Effector memory CD4-positive, alpha-beta T cell (primary cell): Measurements from ENCODE around the gene NPTN.

ENCODE experiments used
- DNase-seq, 3 donors: peaks; one replicate each; pipeline ENCODE4 v3.0.0-alpha.2; 2020
- H3K27ac ChIP-seq: 2 replicates; pipeline ENCODE4 v1.7.0; 2013; ENCODE audit warnings: mild to moderate bottlenecking, low read length, moderate library complexity; ENCODE audit not compliant: insufficient read depth, poor library complexity, severe bottlenecking
- H3K27me3 ChIP-seq: replicated peaks from 2 replicates; pipeline ENCODE4 v1.7.0; 2013; ENCODE audit warnings: mild to moderate bottlenecking, low read length; ENCODE audit not compliant: insufficient read depth, control insufficient read depth, poor library complexity, severe bottlenecking
- H3K36me3 ChIP-seq: 2 replicates; pipeline ENCODE4 v1.7.0; 2013; ENCODE audit warnings: mild to moderate bottlenecking, low read length, moderate library complexity; ENCODE audit not compliant: control insufficient read depth, insufficient read depth
- H3K4me1 ChIP-seq: 2 replicates; pipeline ENCODE4 v1.7.0; 2013; ENCODE audit warnings: low read length, mild to moderate bottlenecking; ENCODE audit not compliant: control insufficient read depth, insufficient read depth, poor library complexity, severe bottlenecking
- H3K4me3 ChIP-seq: 2 replicates; pipeline ENCODE4 v1.7.0; 2013; ENCODE audit warnings: low read length, low read depth, mild to moderate bottlenecking; ENCODE audit not compliant: insufficient read depth, poor library complexity, severe bottlenecking
- H3K9me3 ChIP-seq: 2 replicates; pipeline ENCODE4 v1.7.0; 2013; ENCODE audit warnings: mild to moderate bottlenecking, low read length, moderate library complexity; ENCODE audit not compliant: control insufficient read depth

Gene NPTN

GRCh38 chr15:73538123-73538522 lies 95.1 kb downstream of the NPTN start:
- DNase-seq = no peak
- no peaks in the 10 kb centered on the region for H3K27me3 ChIP-seq
- no peak overlapping the region for H3K27ac ChIP-seq
- no peaks in the 10 kb centered on the region for H3K9me3 ChIP-seq
- H3K36me3 ChIP-seq = no peaks in the 10 kb centered on the region
- H3K4me3 ChIP-seq = no peak overlapping the region
- no peaks in the 10 kb centered on the region for H3K4me1 ChIP-seq

- DNase-seq = no peak
- no peaks in the 10 kb centered on the region for H3K4me1 ChIP-seq
- H3K4me3 ChIP-seq = no peak overlapping the region
- no peaks in the 10 kb centered on the region for H3K36me3 ChIP-seq
- H3K9me3 ChIP-seq = no peaks in the 10 kb centered on the region
- no peak overlapping the region for H3K27ac ChIP-seq
- H3K27me3 ChIP-seq = no peaks in the 10 kb centered on the region
These were observed 102.5 kb downstream of the NPTN start for GRCh38 chr15:73530649-73531048.

DNA sequence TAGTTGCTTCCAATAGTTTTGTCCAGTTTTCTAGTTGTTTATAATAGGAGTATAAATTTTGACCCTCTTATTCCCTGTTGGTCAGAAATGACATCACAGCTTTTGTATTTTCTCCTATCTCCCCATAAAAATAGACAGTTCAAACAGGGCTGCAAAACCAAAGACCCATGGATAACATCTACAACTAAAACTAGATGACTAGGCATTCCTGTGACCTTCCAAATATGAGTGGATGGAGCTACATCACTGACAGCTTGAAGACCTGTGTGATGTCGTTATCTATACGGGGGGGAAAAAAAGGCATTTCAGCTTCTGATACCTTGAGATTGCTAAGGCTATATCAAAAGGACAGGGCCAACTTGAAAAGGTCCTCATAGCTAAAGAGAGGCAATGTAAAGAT lies 105.6 kb downstream of the NPTN start:
- Histone ChIP-seq H3K4me3 (no peak overlapping the region), H3K27ac (no peak overlapping the region), H3K36me3 (no peaks in the 10 kb centered on the region), H3K4me1 (no peaks in the 10 kb centered on the region), H3K27me3 (no peaks in the 10 kb centered on the region), H3K9me3 (no peaks in the 10 kb centered on the region)
- no peak for DNase-seq

DNA sequence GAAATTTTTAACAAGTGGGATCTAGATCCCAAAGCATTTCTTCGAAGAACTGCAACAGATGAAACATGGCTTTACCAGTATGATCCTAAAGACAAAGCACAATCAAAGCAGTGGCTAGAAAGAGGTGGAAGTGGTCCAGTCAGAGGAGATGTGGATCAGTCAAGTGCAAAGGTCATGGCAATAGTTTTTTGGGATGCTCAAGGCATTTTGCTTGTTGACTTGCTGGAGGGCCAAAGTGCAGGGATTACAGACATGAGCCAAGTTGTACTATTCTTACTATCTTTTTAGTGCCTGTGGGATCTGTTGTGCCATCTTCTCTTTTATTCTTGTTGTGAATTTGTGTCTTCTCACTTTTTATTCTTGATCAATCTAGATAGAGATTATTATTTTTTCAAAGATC lies 108.3 kb downstream of the NPTN start:
- DNase-seq = no peak
- Histone ChIP-seq H3K9me3 (no peaks in the 10 kb centered on the region), H3K27me3 (no peaks in the 10 kb centered on the region), H3K36me3 (no peaks in the 10 kb centered on the region), H3K4me1 (no peaks in the 10 kb centered on the region), H3K4me3 (no peak overlapping the region), H3K27ac (no peak overlapping the region)

DNA sequence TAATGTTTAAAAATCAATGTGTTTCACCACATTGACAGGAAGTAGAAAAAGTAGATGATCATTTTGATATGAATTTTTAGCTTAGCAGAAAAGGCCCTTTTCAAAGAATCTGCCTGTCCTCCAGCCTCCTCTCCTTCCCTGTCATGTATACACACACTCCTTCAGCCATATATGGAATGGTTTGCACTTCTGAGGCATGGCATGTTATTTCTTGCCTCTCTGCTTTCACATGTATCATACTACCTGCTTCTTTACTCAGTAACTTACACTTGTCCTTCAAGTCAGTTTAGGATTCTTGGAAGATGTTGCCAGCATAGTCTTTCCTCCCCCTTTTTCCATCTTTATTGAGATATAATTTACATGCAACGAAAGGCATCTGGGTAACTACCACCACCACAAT lies 111.2 kb downstream of the NPTN start:
- H3K4me1 ChIP-seq = no peaks in the 10 kb centered on the region
- no peak for DNase-seq
- no peak overlapping the region for H3K27ac ChIP-seq
- no peaks in the 10 kb centered on the region for H3K36me3 ChIP-seq
- no peaks in the 10 kb centered on the region for H3K9me3 ChIP-seq
- H3K27me3 ChIP-seq = no peaks in the 10 kb centered on the region
- H3K4me3 ChIP-seq = no peak overlapping the region

DNA sequence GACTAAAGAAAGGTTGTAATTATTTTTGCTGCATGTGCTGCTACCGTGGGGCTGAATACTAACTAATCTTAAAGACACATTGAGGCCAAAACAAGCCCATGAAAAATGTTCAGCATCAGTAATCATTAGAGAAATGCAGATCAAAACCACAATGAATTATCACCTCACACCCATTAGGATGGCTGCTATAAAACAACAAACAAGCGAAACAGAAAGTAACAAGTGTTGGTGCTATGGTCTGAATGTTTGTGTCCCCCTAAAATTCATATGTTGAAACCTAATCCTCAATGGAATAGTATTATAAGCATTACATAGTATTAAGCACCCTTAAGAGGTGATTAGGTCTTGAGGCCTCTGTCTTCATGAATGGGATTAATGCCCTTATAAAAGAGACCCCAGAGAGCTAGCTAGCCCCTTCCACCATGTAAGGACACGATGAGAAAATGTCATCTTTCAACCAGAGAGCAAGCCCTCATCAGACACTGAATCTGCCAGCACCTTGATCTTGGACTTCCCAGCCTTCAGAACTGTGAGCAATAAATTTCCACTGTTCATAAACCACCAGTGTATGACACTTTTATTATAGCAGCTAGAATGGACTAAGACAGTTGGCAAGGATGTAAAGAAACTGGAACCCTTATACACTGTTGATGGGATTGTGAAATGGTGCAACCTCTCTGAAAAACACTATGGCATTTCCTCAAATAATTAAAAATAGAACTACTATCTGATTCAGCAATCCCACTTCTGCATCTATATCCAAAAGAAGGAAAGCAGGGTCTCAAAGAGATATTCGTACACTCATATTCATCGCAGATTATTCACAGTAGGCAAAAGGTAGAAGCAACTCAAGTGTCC lies 114.1 kb downstream of the NPTN start:
- H3K36me3 ChIP-seq = no peaks in the 10 kb centered on the region
- no peaks in the 10 kb centered on the region for H3K4me1 ChIP-seq
- no peak overlapping the region for H3K4me3 ChIP-seq
- H3K27ac ChIP-seq = no peak overlapping the region
- DNase-seq = no peak
- H3K27me3 ChIP-seq = no peaks in the 10 kb centered on the region
- H3K9me3 ChIP-seq = no peaks in the 10 kb centered on the region

GRCh38 chr15:73518180-73518862 lies 114.9 kb downstream of the NPTN start:
- H3K27ac ChIP-seq = no peak overlapping the region
- H3K27me3 ChIP-seq = no peaks in the 10 kb centered on the region
- H3K36me3 ChIP-seq = no peaks in the 10 kb centered on the region

GRCh38 chr15:73517566-73517965 lies 115.6 kb downstream of the NPTN start:
- Histone ChIP-seq H3K4me1 (no peaks in the 10 kb centered on the region), H3K27me3 (no peaks in the 10 kb centered on the region), H3K9me3 (no peaks in the 10 kb centered on the region), H3K27ac (no peak overlapping the region), H3K36me3 (no peaks in the 10 kb centered on the region), H3K4me3 (no peak overlapping the region)
- no peak for DNase-seq

More at GRCh38 chr15:73518180-73518862, 114.9 kb downstream of the NPTN start:
- Histone ChIP-seq H3K4me3 (no peak overlapping the region), H3K9me3 (no peaks in the 10 kb centered on the region), H3K4me1 (no peaks in the 10 kb centered on the region)
- DNase-seq = no peak

DNA sequence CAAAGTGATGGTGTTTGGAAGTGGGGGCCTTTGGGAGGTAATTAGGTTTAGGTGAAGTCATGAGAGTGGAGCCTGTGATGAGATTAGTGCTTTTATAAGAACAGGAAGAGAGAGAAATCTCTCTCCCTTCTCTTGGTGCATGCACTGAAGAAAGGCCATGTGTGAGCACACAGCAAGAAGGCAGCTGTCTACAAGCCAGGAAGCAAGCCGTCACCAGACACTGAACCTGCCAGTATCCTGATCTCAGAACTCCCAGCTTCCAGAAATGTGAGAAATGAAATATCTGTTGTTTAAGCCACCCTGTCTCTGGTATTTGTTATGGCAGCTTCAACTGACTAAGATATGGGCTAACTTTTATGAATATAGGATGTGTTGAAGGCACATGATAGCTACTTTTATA lies 117.7 kb downstream of the NPTN start:
- no peak for DNase-seq
- H3K27me3 ChIP-seq = no peaks in the 10 kb centered on the region
- no peaks in the 10 kb centered on the region for H3K9me3 ChIP-seq
- H3K27ac ChIP-seq = no peak overlapping the region
- H3K36me3 ChIP-seq = no peaks in the 10 kb centered on the region
- H3K4me3 ChIP-seq = no peak overlapping the region
- H3K4me1 ChIP-seq = no peaks in the 10 kb centered on the region
